H9 (cell line): Measurements from ENCODE around the gene RPRD2. TPM values are rescaled to one million over a fixed set of nuclear protein-coding genes. Genes with fewer than 3 reads are reported as not detected.

Source experiments
- DNase-seq: peaks from one replicate; pipeline ENCODE4 v3.0.0-alpha.2; 2017
- H2AFZ ChIP-seq: one replicate; pipeline ENCODE4 v1.6.1; 2013; ENCODE audit warnings: mild to moderate bottlenecking, low read length, control low read depth, moderate library complexity
- H2AK5ac ChIP-seq: 2 replicates; pipeline ENCODE4 v1.6.1; 2013; ENCODE audit warnings: low read length, control low read depth, mixed read lengths; ENCODE audit not compliant: insufficient read length
- H2BK120ac ChIP-seq: one replicate; pipeline ENCODE4 v1.6.1; 2013; ENCODE audit warnings: low read depth, mild to moderate bottlenecking, low read length, control low read depth, inconsistent platforms; ENCODE audit not compliant: poor library complexity, severe bottlenecking
- H2BK12ac ChIP-seq: 2 replicates; pipeline ENCODE4 v1.6.1; 2013; ENCODE audit warnings: low read length, control low read depth, mixed read lengths, low read depth; ENCODE audit not compliant: insufficient read length
- H2BK15ac ChIP-seq: 2 replicates; pipeline ENCODE4 v1.6.1; 2013; ENCODE audit warnings: low read depth, low read length, control low read depth
- H2BK20ac ChIP-seq: one replicate; pipeline ENCODE4 v1.6.1; 2013; ENCODE audit warnings: low read depth, mild to moderate bottlenecking, low read length, control low read depth, inconsistent platforms; ENCODE audit not compliant: poor library complexity, severe bottlenecking
- H2BK5ac ChIP-seq: 2 replicates; pipeline ENCODE4 v1.6.1; 2013; ENCODE audit warnings: low read length, control low read depth, mixed read lengths; ENCODE audit not compliant: insufficient read length
- H3K14ac ChIP-seq: 2 replicates; pipeline ENCODE4 v1.6.1; 2013; ENCODE audit warnings: low read length, control low read depth; ENCODE audit not compliant: insufficient read depth
- H3K18ac ChIP-seq: 2 replicates; pipeline ENCODE4 v1.6.1; 2013; ENCODE audit warnings: low read depth, mild to moderate bottlenecking, mixed read lengths, low read length, control low read depth; ENCODE audit not compliant: insufficient read length
- H3K23ac ChIP-seq: 2 replicates; pipeline ENCODE4 v1.6.1; 2013; ENCODE audit warnings: low read length, control low read depth, mixed read lengths, low read depth; ENCODE audit not compliant: insufficient read length
- H3K23me2 ChIP-seq: 2 replicates; pipeline ENCODE4 v1.6.1; 2013; ENCODE audit warnings: low read depth, mild to moderate bottlenecking, mixed read lengths, low read length, control low read depth; ENCODE audit not compliant: insufficient read length, poor library complexity, severe bottlenecking
- H3K27ac ChIP-seq: 2 replicates; pipeline ENCODE4 v1.5.1; 2013; ENCODE audit warnings: low read length, control low read depth, mixed read lengths, low read depth; ENCODE audit not compliant: insufficient read length
- H3K27me3 ChIP-seq: 2 replicates; pipeline ENCODE4 v1.6.1; 2013; ENCODE audit warnings: low read length, control low read depth, inconsistent platforms; ENCODE audit not compliant: insufficient read depth
- H3K4ac ChIP-seq: 2 replicates; pipeline ENCODE4 v1.6.1; 2013; ENCODE audit warnings: low read depth, mild to moderate bottlenecking, control low read depth, inconsistent platforms, low read length, moderate library complexity
- H3K4me1 ChIP-seq: 2 replicates; pipeline ENCODE4 v1.6.1; 2013; ENCODE audit warnings: low read length, control low read depth, inconsistent platforms; ENCODE audit not compliant: insufficient read depth
- H3K4me2 ChIP-seq: 2 replicates; pipeline ENCODE4 v1.6.1; 2013; ENCODE audit warnings: low read length, control low read depth, mixed read lengths; ENCODE audit not compliant: insufficient read length, insufficient read depth
- H3K56ac ChIP-seq: 2 replicates; pipeline ENCODE4 v1.6.1; 2013; ENCODE audit warnings: low read depth, mild to moderate bottlenecking, mixed read lengths, low read length, control low read depth; ENCODE audit not compliant: insufficient read length
- H3K79me1 ChIP-seq: 2 replicates; pipeline ENCODE4 v1.6.1; 2013; ENCODE audit warnings: low read depth, mild to moderate bottlenecking, moderate library complexity, low read length, control low read depth, inconsistent platforms; ENCODE audit not compliant: insufficient read depth, poor library complexity, severe bottlenecking
- H3K79me2 ChIP-seq: 2 replicates; pipeline ENCODE4 v1.6.1; 2013; ENCODE audit warnings: low read length, control low read depth, inconsistent platforms; ENCODE audit not compliant: insufficient read depth
- H3K9ac ChIP-seq: 2 replicates; pipeline ENCODE4 v1.6.1; 2013; ENCODE audit warnings: low read length, control low read depth, mixed read lengths; ENCODE audit not compliant: insufficient read length; ENCODE audit errors: extremely low read depth
- H3K9me3 ChIP-seq: one replicate; pipeline ENCODE4 v1.6.1; 2013; ENCODE audit warnings: low read depth, low read length, inconsistent platforms; ENCODE audit not compliant: control insufficient read depth
- H3T11ph ChIP-seq: one replicate; pipeline ENCODE4 v1.6.1; 2013; ENCODE audit warnings: mild to moderate bottlenecking, low read length, control low read depth, inconsistent platforms
- H4K20me1 ChIP-seq: one replicate; pipeline ENCODE4 v1.6.1; 2013; ENCODE audit not compliant: control insufficient read depth, insufficient read length, insufficient read depth
- H4K5ac ChIP-seq: 2 replicates; pipeline ENCODE4 v1.6.1; 2013; ENCODE audit warnings: low read depth, mild to moderate bottlenecking, mixed read lengths, low read length, control low read depth; ENCODE audit not compliant: insufficient read length
- H4K8ac ChIP-seq: replicated peaks from 2 replicates; pipeline ENCODE4 v1.6.1; 2013; ENCODE audit warnings: low read length, control low read depth, mixed read lengths, low read depth; ENCODE audit not compliant: insufficient read length
- H4K91ac ChIP-seq: 2 replicates; pipeline ENCODE4 v1.6.1; 2013; ENCODE audit warnings: low read depth, mild to moderate bottlenecking, moderate library complexity, mixed read lengths, low read length, control low read depth; ENCODE audit not compliant: insufficient read length
- H3K27ac Mint-ChIP-seq, 3 experiments: 2 replicates in 2 of 3; 3 replicates in 1 of 3; pipeline ENCODE4 v1.8.0; 2020 to 2021; ENCODE audit warnings: mixed read lengths in 3 of 3, mild to moderate bottlenecking in 1 of 3, moderate library complexity in 1 of 3
- H3K27me3 Mint-ChIP-seq: 2 replicates; pipeline ENCODE4 v1.8.0; 2021; ENCODE audit warnings: low read depth, mild to moderate bottlenecking, moderate library complexity, mixed read lengths
- H3K36me3 Mint-ChIP-seq, 3 experiments: 2 replicates in 2 of 3; 3 replicates in 1 of 3; pipeline ENCODE4 v1.8.0; 2020 to 2021; ENCODE audit warnings: low read depth in 3 of 3, mixed read lengths in 3 of 3; ENCODE audit not compliant: insufficient read depth in 1 of 3
- H3K4me1 Mint-ChIP-seq, 2 experiments: 2 replicates each; pipeline ENCODE4 v1.8.0; 2020; ENCODE audit warnings: mixed read lengths in 2 of 2
- H3K4me3 Mint-ChIP-seq, 2 experiments: 2 replicates in 1 of 2; 3 replicates in 1 of 2; pipeline ENCODE4 v1.8.0; 2020 to 2021; ENCODE audit warnings: mild to moderate bottlenecking in 2 of 2, mixed read lengths in 2 of 2, moderate library complexity in 1 of 2
- H3K9me3 Mint-ChIP-seq, 2 experiments: 2 replicates in 1 of 2; 3 replicates in 1 of 2; pipeline ENCODE4 v1.8.0; 2020; ENCODE audit warnings: mild to moderate bottlenecking in 2 of 2, mixed read lengths in 2 of 2, moderate library complexity in 1 of 2
- WGBS: extraction: QIAGEN DNeasy Blood & Tissue Kit; methylation state at CpG from one replicate; pipeline ENCODE4 v1.1.7; 2013; ENCODE audit warnings: missing lambda C conversion rate, low lambda C conversion rate, mixed read lengths; ENCODE audit not compliant: insufficient read length; ENCODE audit errors: extremely low coverage; 5-methylcytosine and 5-hydroxymethylcytosine counted together
- total RNA-seq: library from RNA; stranded (reverse); gene quantifications from 2 replicates; pipeline ENCODE4 v1.2.1, GENCODE V29; 2021
- TF ChIP-seq, protein P1 (sequence below): fragments of 200-600 bp; sonication (generic); conservative IDR thresholded peaks from 3 replicates; pipeline ENCODE4 v1.8.0; 2021; ENCODE audit warnings: antibody characterized with exemption, mild to moderate bottlenecking

Gene RPRD2
- total RNA-seq, 1 experiment from 2014 or later: 39.0 TPM

DNA sequence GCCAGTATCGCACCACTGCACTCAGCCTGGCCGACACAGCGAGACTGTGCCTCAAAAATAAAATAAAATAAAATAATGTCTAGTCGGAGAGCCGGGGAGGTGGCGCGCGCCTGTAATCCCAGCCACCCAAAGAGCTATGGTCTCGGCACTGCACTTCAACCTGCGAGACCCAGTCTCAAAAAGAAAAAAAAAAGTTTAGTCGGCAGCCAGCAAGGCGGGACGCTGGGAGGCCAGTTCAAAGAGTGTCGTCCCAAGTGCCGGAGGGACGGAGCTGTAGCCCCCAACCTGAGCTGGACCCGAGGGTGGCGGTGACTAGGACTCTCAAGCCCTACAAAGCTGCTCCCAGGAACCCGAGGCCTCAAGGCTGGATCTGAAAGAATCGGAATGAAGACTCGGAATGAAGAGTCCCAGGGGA is 151.0 kb downstream of the RPRD2 start:
- peaks cover 1% of the 10 kb centered on the region; the same call in 1 of the 2 replicates for H3K27me3 Mint-ChIP-seq
- Histone ChIP-seq H3K4me1 (peaks cover 2% of the 10 kb centered on the region; the same call in 1 of the 2 replicates), H4K91ac (no peak overlapping the region), H3K4ac (no peak overlapping the region), H2BK20ac (no peak overlapping the region), H4K8ac (no peak overlapping the region), H3T11ph (no peak overlapping the region), H3K23ac (no peak overlapping the region), H3K9ac (peak overlapping the region; percentile 64), H3K56ac (no peak overlapping the region), H3K23me2 (peaks cover 12% of the 10 kb centered on the region), H2BK12ac (no peak overlapping the region), H3K4me2 (peak overlapping the region; percentile 96), H3K27me3 (no peaks in the 10 kb centered on the region), H3K9me3 (no peaks in the 10 kb centered on the region), H3K27ac (no peak overlapping the region), H2BK15ac (no peak overlapping the region), H4K20me1 (peaks cover 2% of the 10 kb centered on the region), H2BK120ac (no peak overlapping the region), H2BK5ac (no peak overlapping the region), H4K5ac (no peak overlapping the region), H3K79me2 (no peaks in the 10 kb centered on the region), H3K18ac (peak overlapping the region; percentile 50), H2AK5ac (no peak overlapping the region), H2AFZ (peak overlapping the region; percentile 22), H3K79me1 (no peaks in the 10 kb centered on the region), H3K14ac (peak overlapping the region; percentile 92)
- H3K27ac Mint-ChIP-seq: peak overlapping the region in 2 of 3 experiments; percentile 92 to 96; a peak in 5 of 7 replicates
- DNase-seq: no peak
- peaks cover 0 to 11% (median 0%) of the 10 kb centered on the region in 3 experiments; a peak in 4 of 7 replicates for H3K36me3 Mint-ChIP-seq
- no CpG with 5 or more reads among the region's 21 CpGs for WGBS
- no peaks in the 10 kb centered on the region for H3K9me3 Mint-ChIP-seq
- H3K4me3 Mint-ChIP-seq: peak overlapping the region; percentile 91
- TF ChIP-seq, protein P1, sequence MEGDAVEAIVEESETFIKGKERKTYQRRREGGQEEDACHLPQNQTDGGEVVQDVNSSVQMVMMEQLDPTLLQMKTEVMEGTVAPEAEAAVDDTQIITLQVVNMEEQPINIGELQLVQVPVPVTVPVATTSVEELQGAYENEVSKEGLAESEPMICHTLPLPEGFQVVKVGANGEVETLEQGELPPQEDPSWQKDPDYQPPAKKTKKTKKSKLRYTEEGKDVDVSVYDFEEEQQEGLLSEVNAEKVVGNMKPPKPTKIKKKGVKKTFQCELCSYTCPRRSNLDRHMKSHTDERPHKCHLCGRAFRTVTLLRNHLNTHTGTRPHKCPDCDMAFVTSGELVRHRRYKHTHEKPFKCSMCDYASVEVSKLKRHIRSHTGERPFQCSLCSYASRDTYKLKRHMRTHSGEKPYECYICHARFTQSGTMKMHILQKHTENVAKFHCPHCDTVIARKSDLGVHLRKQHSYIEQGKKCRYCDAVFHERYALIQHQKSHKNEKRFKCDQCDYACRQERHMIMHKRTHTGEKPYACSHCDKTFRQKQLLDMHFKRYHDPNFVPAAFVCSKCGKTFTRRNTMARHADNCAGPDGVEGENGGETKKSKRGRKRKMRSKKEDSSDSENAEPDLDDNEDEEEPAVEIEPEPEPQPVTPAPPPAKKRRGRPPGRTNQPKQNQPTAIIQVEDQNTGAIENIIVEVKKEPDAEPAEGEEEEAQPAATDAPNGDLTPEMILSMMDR: no peak; the same call in 2 of the 3 replicates
- peaks cover 9 to 15% of the 10 kb centered on the region in 2 experiments for H3K4me1 Mint-ChIP-seq
